B cell (primary cell): ENCODE results near the gene CMIP. TPM values are rescaled to one million over a fixed set of nuclear protein-coding genes. Genes with fewer than 3 reads are reported as not detected.

ENCODE experiments used
- ATAC-seq: fragments of 200-7000 bp; cut with Tn5 transposase; one replicate; pipeline ENCODE4 v1.10.0; 2021; ENCODE audit warnings: low read depth, mild to moderate bottlenecking, moderate number of reproducible peaks, moderate library complexity
- CTCF ChIA-PET: fragments of 350-600 bp; sonication (Branson Sonifier 250); formaldehyde crosslinking; loops from one replicate; lab custom pipeline; 2021; ENCODE audit warnings: antibody characterized with exemption, inconsistent platforms; lab: Charles Lee
- POLR2A ChIA-PET: fragments of 350-600 bp; sonication (Branson Sonifier 250); formaldehyde crosslinking; loops from one replicate; lab custom pipeline; 2021; ENCODE audit warnings: antibody characterized with exemption; lab: Charles Lee
- DNase-seq: peaks from one replicate; pipeline ENCODE4 v3.0.0; 2013
- H2AFZ ChIP-seq: 2 replicates; pipeline ENCODE4 v1.6.1; 2012; ENCODE audit warnings: mild to moderate bottlenecking, low read depth, low read length; ENCODE audit not compliant: insufficient read depth, poor library complexity, severe bottlenecking
- H3K27ac ChIP-seq, 2 donors: 1 replicate in 1 of 2; 2 replicates in 1 of 2; pipeline ENCODE4 v1.5.1; 2012 to 2013; ENCODE audit warnings: low read length in 2 of 2, mild to moderate bottlenecking in 2 of 2, moderate library complexity in 1 of 2
- H3K27me3 ChIP-seq, 4 experiments: fragments of 200-600 bp in 1 of 4; sonication (generic) in 1 of 4; replicated peaks in 1 of 4; 1 replicate in 2 of 4; 2 replicates in 2 of 4; pipeline versions ENCODE4 v1.6.1 to v1.7.0; 2013 to 2016; ENCODE audit warnings: low read length in 3 of 4, mild to moderate bottlenecking in 2 of 4, mixed read lengths in 1 of 4, moderate library complexity in 1 of 4; ENCODE audit not compliant: insufficient read depth in 4 of 4, control insufficient read depth in 3 of 4; ENCODE audit errors: control extremely low read depth in 1 of 4
- H3K36me3 ChIP-seq, 2 experiments: replicated peaks in 1 of 2; 1 replicate in 1 of 2; 2 replicates in 1 of 2; pipeline versions ENCODE4 v1.6.1 to v1.7.1; 2013; ENCODE audit warnings: low read length in 1 of 2; ENCODE audit not compliant: insufficient read depth in 2 of 2, control insufficient read depth in 1 of 2; ENCODE audit errors: control extremely low read depth in 1 of 2, extremely low read depth in 1 of 2
- H3K4me1 ChIP-seq, 2 donors: fragments of 200-600 bp in 1 of 2; sonication (generic) in 1 of 2; 1 replicate in 1 of 2; 2 replicates in 1 of 2; pipeline versions ENCODE4 v1.5.1 to v1.6.1; 2013 to 2017; ENCODE audit warnings: low read length in 2 of 2; ENCODE audit not compliant: control insufficient read depth in 2 of 2, insufficient read depth in 2 of 2
- H3K4me2 ChIP-seq: replicated peaks from 2 replicates; pipeline ENCODE3; 2012; ENCODE audit warnings: mild to moderate bottlenecking, low read depth, low read length; ENCODE audit not compliant: poor library complexity, severe bottlenecking
- H3K4me3 ChIP-seq, 5 experiments: fragments of 200-600 bp in 1 of 5; sonication (generic) in 1 of 5; 1 replicate in 3 of 5; 2 replicates in 2 of 5; pipeline versions ENCODE4 v1.5.1 to v1.7.0; 2011 to 2016; ENCODE audit warnings: low read length in 4 of 5, mild to moderate bottlenecking in 4 of 5, low read depth in 2 of 5, control low read depth in 1 of 5, moderate library complexity in 1 of 5; ENCODE audit not compliant: insufficient read depth in 1 of 5; ENCODE audit errors: control extremely low read depth in 1 of 5, extremely low read depth in 1 of 5
- H3K79me2 ChIP-seq: fragments of 200-600 bp; sonication (generic); one replicate; pipeline ENCODE4 v1.6.0; 2016; ENCODE audit warnings: low read length; ENCODE audit not compliant: control insufficient read depth, insufficient read depth
- H3K9ac ChIP-seq: fragments of 200-600 bp; sonication (generic); 2 replicates; pipeline ENCODE4 v1.6.1; 2017; ENCODE audit warnings: mild to moderate bottlenecking, low read length, moderate library complexity
- H3K9me3 ChIP-seq, 3 donors: one replicate each; pipeline versions ENCODE4 v1.6.1 to v1.7.1; 2013; ENCODE audit warnings: low read length in 2 of 3; ENCODE audit not compliant: control insufficient read depth in 2 of 3, insufficient read depth in 1 of 3; ENCODE audit errors: control extremely low read depth in 1 of 3
- H4K20me1 ChIP-seq: 2 replicates; pipeline ENCODE4 v1.6.0; 2012; ENCODE audit warnings: mild to moderate bottlenecking, low read length; ENCODE audit not compliant: insufficient read depth, control insufficient read depth, poor library complexity, severe bottlenecking
- H3K27ac Mint-ChIP-seq: one replicate; pipeline ENCODE4 v1.8.0; 2021; ENCODE audit warnings: mixed read lengths
- H3K27me3 Mint-ChIP-seq: one replicate; pipeline ENCODE4 v1.8.0; 2021; ENCODE audit warnings: mixed read lengths
- H3K4me1 Mint-ChIP-seq: one replicate; pipeline ENCODE4 v1.8.0; 2021; ENCODE audit warnings: mixed read lengths
- H3K4me3 Mint-ChIP-seq: one replicate; pipeline ENCODE4 v1.8.0; 2021; ENCODE audit warnings: mixed read lengths
- H3K9me3 Mint-ChIP-seq: one replicate; pipeline ENCODE4 v1.8.0; 2022; ENCODE audit warnings: mixed read lengths; ENCODE audit not compliant: insufficient read depth
- CTCF ChIP-seq: fragments of 200-600 bp; IDR thresholded peaks from one replicate; pipeline ENCODE4 v1.8.0; 2022; ENCODE audit warnings: antibody characterized with exemption, mild to moderate bottlenecking
- EZH2 ChIP-seq: IDR thresholded peaks from 2 replicates; pipeline ENCODE4 v1.6.1; 2012; ENCODE audit warnings: borderline replicate concordance, low read depth, mild to moderate bottlenecking, moderate library complexity, low read length; ENCODE audit not compliant: insufficient read depth, poor library complexity, severe bottlenecking
- WGBS: methylation state at CpG from one replicate; pipeline ENCODE4 v1.1.5; 2013; ENCODE audit warnings: missing lambda C conversion rate; ENCODE audit not compliant: insufficient coverage; 5-methylcytosine and 5-hydroxymethylcytosine counted together
- intact Hi-C: fragments of 100-400 bp; cut with micrococcal nuclease; formaldehyde crosslinking; loops from one replicate; pipeline ENCODE4 v1.10.0; 2022
- polyA plus RNA-seq: library from polyadenylated mRNA; depleted of rRNA; stranded (reverse); fragments of >200 nt; gene quantifications from 2 replicates; pipeline ENCODE4 v1.2.3, GENCODE V29; 2012
- total RNA-seq, 2 donors: library from RNA; stranded (reverse); fragments of 120-200 nt in 1 of 2; gene quantifications; 1 replicate in 1 of 2; 2 replicates in 1 of 2; pipeline versions ENCODE4 v1.2.3 to v1.2.4, GENCODE V29; 2013 to 2022

Gene CMIP
- total and polyA plus RNA-seq, 2 donors (not counting 1 experiment from before 2014, with no cell fraction given), result 27.1 to 155 TPM

GRCh38 chr16:81638286-81638945, 193.8 kb downstream of the CMIP start:
- H3K79me2 ChIP-seq, result peaks cover 94% of the 10 kb centered on the region
- no peak for TF ChIP-seq EZH2
- TF ChIP-seq CTCF, result no peak
- Mint-ChIP-seq H3K9me3 (no peaks in the 10 kb centered on the region), H3K4me1 (peaks cover 24% of the 10 kb centered on the region), H3K4me3 (no peak overlapping the region), H3K27me3 (no peaks in the 10 kb centered on the region), H3K27ac (peak overlapping the region; percentile 6)
- H2AFZ ChIP-seq, result no peak overlapping the region
- H3K9ac ChIP-seq, result no peak overlapping the region
- no peaks in the 10 kb centered on the region for H3K4me1 ChIP-seq
- no peak overlapping the region for H3K4me3 ChIP-seq
- H4K20me1 ChIP-seq, result peaks cover 87% of the 10 kb centered on the region
- intact Hi-C loops, result no loop called here
- POLR2A ChIA-PET, result no interaction called here
- no peak overlapping the region for H3K27ac ChIP-seq
- peaks cover 0 to 4% (median 0%) of the 10 kb centered on the region in 3 donors for H3K9me3 ChIP-seq
- CTCF ChIA-PET, result no interaction called here
- H3K4me2 ChIP-seq, result no peak overlapping the region
- no peaks in the 10 kb centered on the region for H3K27me3 ChIP-seq
- no peak for ATAC-seq
- H3K36me3 ChIP-seq, result peaks cover 4 to 8% of the 10 kb centered on the region in 2 experiments
- 98% methylated on average over 5 of the region's 13 CpGs for WGBS
- DNase-seq, result no peak

DNA sequence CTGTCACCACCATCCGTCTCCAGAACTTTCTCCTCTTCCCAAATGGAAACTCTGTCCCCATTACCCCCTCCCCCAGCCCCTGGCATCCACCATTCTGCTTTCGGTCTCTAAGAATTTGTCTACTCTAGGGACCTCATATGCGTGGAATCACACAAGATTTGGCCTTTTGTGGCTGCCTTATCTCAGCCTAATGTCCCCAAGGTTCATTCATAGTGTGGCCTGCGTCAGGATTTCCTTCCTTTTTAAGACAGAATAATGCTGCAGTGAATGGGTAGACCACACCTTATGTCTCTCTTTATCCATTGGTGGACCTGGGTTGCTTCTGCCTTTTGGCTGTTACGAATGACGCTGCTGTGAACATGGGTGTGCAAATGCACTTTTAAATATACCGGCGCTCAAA, 194.7 kb downstream of the CMIP start:
- no peak overlapping the region for H3K4me3 ChIP-seq
- 92% methylated on average over 8 of the region's 8 CpGs for WGBS
- no peaks in the 10 kb centered on the region for H3K27me3 Mint-ChIP-seq
- DNase-seq, result no peak
- peaks cover 94% of the 10 kb centered on the region for H3K79me2 ChIP-seq
- no peak for ATAC-seq
- TF ChIP-seq CTCF, result no peak
- no peak for TF ChIP-seq EZH2
- H3K9me3 Mint-ChIP-seq, result no peaks in the 10 kb centered on the region
- H3K27ac Mint-ChIP-seq, result no peak overlapping the region
- CTCF ChIA-PET, result no interaction called here
- no peak overlapping the region for H3K27ac ChIP-seq
- H2AFZ ChIP-seq, result no peak overlapping the region
- H3K4me3 Mint-ChIP-seq, result no peak overlapping the region
- POLR2A ChIA-PET, result no interaction called here
- H4K20me1 ChIP-seq, result peaks cover 84% of the 10 kb centered on the region
- no peak overlapping the region for H3K4me2 ChIP-seq
- no peaks in the 10 kb centered on the region for H3K4me1 ChIP-seq
- no peak overlapping the region for H3K9ac ChIP-seq
- H3K27me3 ChIP-seq, result no peaks in the 10 kb centered on the region
- peaks cover 18% of the 10 kb centered on the region for H3K4me1 Mint-ChIP-seq
- H3K9me3 ChIP-seq, result peaks cover 0 to 4% (median 0%) of the 10 kb centered on the region in 3 donors
- peaks cover 0 to 6% of the 10 kb centered on the region in 2 experiments for H3K36me3 ChIP-seq
- intact Hi-C loops, result no loop called here
